Ammon's horn (tissue), 1 donor: Measurements from ENCODE around the gene ZNF770.
A peak's percentile ranks its signal among the peaks of the same experiment; 100 is the strongest.
"Not testable (repeated sequence)": the region's sequence is repeated elsewhere in the genome, so short reads cannot be mapped to it uniquely, and the experiment has no call there.

Experiments
- DNase-seq: peaks from one replicate; pipeline ENCODE4 v3.0.0-alpha.2; 2016; ENCODE audit warnings: low spot score

The ZNF770 gene

GRCh38 chr15:34976743-34977142, 11.3 kb downstream of the ZNF770 start:
- DNase-seq = no peak

DNA sequence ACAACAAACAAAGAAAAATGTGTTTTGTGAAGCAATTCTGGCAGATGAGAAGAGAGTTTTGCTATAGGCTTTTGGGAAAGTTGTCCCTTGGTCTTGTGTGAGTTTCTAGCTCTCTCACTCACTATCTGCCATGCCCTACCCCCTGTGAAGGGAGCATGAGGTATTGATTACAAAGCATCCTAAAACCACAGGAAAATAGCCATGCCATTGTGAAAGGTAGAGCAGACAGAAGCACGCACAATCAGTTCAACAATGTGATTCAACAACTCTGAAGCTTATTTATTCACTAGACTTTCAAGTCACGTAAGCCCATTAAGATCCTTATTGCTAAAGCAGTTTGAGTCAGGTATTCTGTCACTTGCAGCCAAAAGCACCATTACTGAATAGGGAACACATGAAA, 12.0 kb downstream of the ZNF770 start:
- DNase-seq = no peak

GRCh38 chr15:34973512-34973911, 14.6 kb downstream of the ZNF770 start:
- no peak for DNase-seq

DNA sequence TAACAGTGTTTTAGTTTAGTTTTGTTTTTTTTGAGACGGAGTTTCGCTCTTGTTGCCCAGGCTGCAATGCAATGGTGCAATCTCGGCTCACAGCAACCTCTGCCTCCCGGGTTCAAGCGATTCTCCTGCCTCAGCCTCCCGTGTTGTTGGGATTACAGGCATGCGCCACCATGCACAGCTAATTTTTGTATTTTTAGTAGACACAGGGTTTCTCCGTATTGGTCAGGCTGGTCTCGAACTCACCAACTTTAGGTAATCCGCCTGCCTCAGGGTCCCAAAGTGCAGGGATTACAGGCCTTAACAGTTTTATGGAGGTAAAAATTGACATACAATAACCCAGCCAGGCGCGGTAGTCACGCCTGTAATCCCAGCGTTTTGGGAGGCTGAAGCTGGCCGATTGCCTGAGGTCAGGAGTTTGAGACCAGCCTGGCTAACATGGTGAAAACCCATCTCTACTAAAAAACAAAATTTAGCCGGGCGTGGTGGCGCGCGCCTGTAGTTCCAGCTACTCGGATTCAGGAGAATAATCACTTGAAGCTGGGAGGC, 17.9 kb downstream of the ZNF770 start:
- not testable (repeated sequence) for DNase-seq

- DNase-seq = peak; percentile 99
Measured at GRCh38 chr15:34969340-34970097, 18.6 kb downstream of the ZNF770 start, which contains the start of gene AQR. Gene AQR, minus strand, starts transcription at chr15:34969742. Its CDS starts 129 bp downstream, at chr15:34969613.

GRCh38 chr15:34964277-34964676, 23.8 kb downstream of the ZNF770 start:
- DNase-seq = no peak

DNA sequence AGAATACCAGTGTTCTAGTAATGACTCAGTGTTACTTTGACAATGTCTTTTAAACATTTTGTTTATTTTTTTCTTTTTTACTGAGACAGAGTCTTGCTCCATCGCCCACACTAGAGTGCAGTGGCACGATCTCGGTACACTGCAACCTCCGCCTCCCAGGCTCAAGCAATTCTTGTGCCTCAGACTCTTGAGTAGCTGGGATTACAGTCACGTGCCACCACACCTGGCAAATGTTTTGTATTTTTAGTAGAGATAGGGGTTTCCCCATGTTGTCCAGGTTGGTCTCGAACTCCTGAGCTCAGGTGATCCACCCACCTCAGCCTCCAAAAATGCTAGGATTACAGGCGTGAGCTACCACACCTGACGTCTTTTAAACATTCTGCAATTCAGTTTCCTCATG, 34.2 kb downstream of the ZNF770 start:
- DNase-seq = no peak

DNA sequence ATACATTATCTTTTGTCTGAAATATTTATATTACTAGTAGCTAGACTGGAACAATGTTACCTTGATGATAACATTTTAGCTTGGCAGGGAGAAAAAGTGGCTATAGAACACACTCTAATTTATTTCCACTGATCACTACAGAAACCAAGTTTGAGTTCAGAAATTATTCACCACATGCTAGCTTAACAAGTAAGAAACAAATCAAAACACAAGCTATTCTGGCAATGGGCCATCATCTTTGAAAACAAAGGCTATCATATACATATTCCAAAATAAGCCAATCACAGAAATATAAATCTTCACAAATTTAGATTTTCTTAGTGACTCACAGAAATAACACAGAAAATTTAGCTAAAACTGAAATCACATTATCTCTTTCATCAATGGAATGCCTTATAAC, 35.6 kb downstream of the ZNF770 start:
- no peak for DNase-seq

GRCh38 chr15:34951993-34952392, 36.1 kb downstream of the ZNF770 start:
- no peak for DNase-seq

GRCh38 chr15:34944936-34945335, 43.2 kb downstream of the ZNF770 start:
- DNase-seq = no peak

GRCh38 chr15:34943711-34944110, 44.4 kb downstream of the ZNF770 start:
- DNase-seq = no peak

DNA sequence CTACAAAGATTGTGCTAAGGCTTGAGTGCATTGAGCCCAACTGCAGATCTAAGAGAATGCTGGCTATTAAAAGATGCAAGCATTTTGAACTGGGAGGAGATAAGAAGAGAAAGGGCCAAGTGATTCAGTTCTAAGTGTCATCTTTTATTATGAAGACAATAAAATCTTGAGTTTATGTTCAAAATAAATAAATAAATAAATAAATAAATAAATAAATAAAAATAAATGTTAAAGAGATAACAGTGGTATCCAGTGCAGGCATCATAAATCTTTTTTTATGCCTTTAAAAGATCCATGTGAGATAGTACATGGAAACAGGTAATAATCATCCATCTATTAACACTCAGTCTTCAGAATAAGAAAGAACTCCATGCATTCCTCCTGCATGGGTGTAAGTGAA, 44.8 kb downstream of the ZNF770 start:
- DNase-seq = not testable (repeated sequence)

- no peak for DNase-seq
Measured at GRCh38 chr15:34942363-34942762, 45.7 kb downstream of the ZNF770 start.

GRCh38 chr15:34941831-34942230, 46.3 kb downstream of the ZNF770 start:
- no peak for DNase-seq

GRCh38 chr15:34941185-34941698, 46.8 kb downstream of the ZNF770 start:
- no peak for DNase-seq

- no peak for DNase-seq
Measured at GRCh38 chr15:34933432-34933975, 54.6 kb downstream of the ZNF770 start.

DNA sequence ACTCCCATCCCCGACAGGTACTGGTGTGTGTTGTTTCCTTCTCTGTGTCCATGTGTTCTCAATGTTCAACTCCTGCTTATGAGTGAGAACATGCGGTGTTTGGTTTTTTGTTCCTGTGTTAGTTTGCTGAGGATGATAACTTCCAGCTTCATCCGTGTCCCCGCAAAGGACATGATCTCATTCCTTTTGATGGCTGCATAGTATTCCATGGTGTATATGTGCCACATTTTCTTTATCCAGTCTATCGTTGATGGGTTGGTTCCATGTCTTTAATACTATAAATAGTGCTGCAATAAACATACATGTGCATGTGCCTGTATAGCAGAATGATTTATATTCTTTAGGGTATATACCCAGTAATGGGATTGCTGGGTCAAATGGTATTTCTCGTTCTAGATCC, 59.7 kb downstream of the ZNF770 start:
- DNase-seq = not testable (repeated sequence)
